GM19395 (cell line): ENCODE data around the gene GNB2.

Experiments
- ATAC-seq: cut with Tn5 transposase; IDR thresholded peaks from one replicate; pipeline ENCODE4 v1.9.1; 2021; ENCODE audit warnings: mild to moderate bottlenecking, moderate library complexity; ENCODE audit not compliant: unreplicated experiment

Gene GNB2

GRCh38 chr7:100673302-100673941 lies at the start of gene GNB2:
GNB2 (plus strand) TSS chr7:100673740; CDS start chr7:100676266, 2,526 bp downstream.
- ATAC-seq = peak; percentile 58

- ATAC-seq = no peak
These were observed 49.4 kb upstream of the GNB2 start for GRCh38 chr7:100623951-100624824.

- ATAC-seq = no peak
These were observed 47.5 kb upstream of the GNB2 start for GRCh38 chr7:100626055-100626454.

GRCh38 chr7:100626530-100627237 lies 46.9 kb upstream of the GNB2 start:
- peak; percentile 86 for ATAC-seq

GRCh38 chr7:100627238-100627549 lies 46.3 kb upstream of the GNB2 start:
- no peak for ATAC-seq

GRCh38 chr7:100629117-100629716 lies 44.3 kb upstream of the GNB2 start:
- ATAC-seq = no peak

- ATAC-seq = no peak
These were observed 43.5 kb upstream of the GNB2 start for GRCh38 chr7:100630066-100630465.

GRCh38 chr7:100632951-100633717 lies 40.4 kb upstream of the GNB2 start:
- no peak for ATAC-seq

GRCh38 chr7:100639995-100640516 lies 33.5 kb upstream of the GNB2 start:
- no peak for ATAC-seq

GRCh38 chr7:100640517-100641440 lies 32.8 kb upstream of the GNB2 start:
- ATAC-seq = no peak

GRCh38 chr7:100641463-100641859 lies 32.1 kb upstream of the GNB2 start, which contains the start of gene TFR2:
TFR2 (minus strand) TSS chr7:100641552; CDS start chr7:100641509, 43 bp downstream.
- ATAC-seq = no peak

GRCh38 chr7:100641860-100642533 lies 31.5 kb upstream of the GNB2 start:
- ATAC-seq = no peak

- ATAC-seq = no peak
These were observed 31.0 kb upstream of the GNB2 start for GRCh38 chr7:100642534-100642907.

- ATAC-seq = no peak
These were observed 23.5 kb upstream of the GNB2 start for GRCh38 chr7:100649826-100650565.

- no peak for ATAC-seq
These were observed 18.4 kb upstream of the GNB2 start for GRCh38 chr7:100654908-100655831.

GRCh38 chr7:100655908-100656674 lies 17.4 kb upstream of the GNB2 start, which contains the start of gene ACTL6B:
ACTL6B (minus strand) TSS chr7:100656448; CDS start chr7:100656354, 94 bp downstream.
- ATAC-seq = no peak
